Spinal cord (tissue), 10 donors: ENCODE data around the gene CA6. TPM values are rescaled to one million over a fixed set of nuclear protein-coding genes. Genes with fewer than 3 reads are reported as not detected.
"Not testable (repeated sequence)": the region's sequence is repeated elsewhere in the genome, so short reads cannot be mapped to it uniquely, and the experiment has no call there.

Experiments
- DNase-seq, 6 donors: peaks; one replicate each; pipeline versions ENCODE4 v3.0.0 to v3.0.0-alpha.2; 2013 to 2015; ENCODE audit warnings: low spot score in 6 of 6, low read depth in 4 of 6
- H3K27ac ChIP-seq: one replicate; pipeline ENCODE4 v1.5.1; 2013; ENCODE audit warnings: low read depth, low read length, control low read depth
- H3K27me3 ChIP-seq: one replicate; pipeline ENCODE4 v1.6.1; 2013; ENCODE audit warnings: low read length; ENCODE audit not compliant: control insufficient read depth, insufficient read depth
- H3K36me3 ChIP-seq: one replicate; pipeline ENCODE4 v1.6.1; 2013; ENCODE audit warnings: low read length; ENCODE audit not compliant: control insufficient read depth, insufficient read depth
- H3K4me1 ChIP-seq: one replicate; pipeline ENCODE4 v1.6.1; 2013; ENCODE audit warnings: low read length; ENCODE audit not compliant: control insufficient read depth, insufficient read depth
- H3K4me3 ChIP-seq: one replicate; pipeline ENCODE4 v1.5.1; 2013; ENCODE audit warnings: low read depth, low read length, control low read depth
- H3K9me3 ChIP-seq: one replicate; pipeline ENCODE4 v1.6.1; 2013; ENCODE audit warnings: low read length; ENCODE audit not compliant: control insufficient read depth, insufficient read depth
- WGBS: methylation state at CpG from one replicate; pipeline ENCODE4 v1.1.5; 2013; ENCODE audit warnings: missing lambda C conversion rate; ENCODE audit not compliant: insufficient coverage; 5-methylcytosine and 5-hydroxymethylcytosine counted together
- polyA plus RNA-seq, 2 donors: library from polyadenylated mRNA; unstranded; fragments of 120-200 nt; gene quantifications; one replicate each; pipeline ENCODE4 v1.2.1, GENCODE V29; 2013; ENCODE audit not compliant: insufficient read length in 2 of 2
- total RNA-seq, 2 donors: library from RNA; depleted of rRNA in 1 of 2; stranded (reverse); fragments of 120-200 nt in 1 of 2; fragments of >200 nt in 1 of 2; gene quantifications; one replicate each; pipeline versions ENCODE4 v1.2.3 to v1.2.4, GENCODE V29; 2013 to 2014
- donor health status: healthy.

Gene CA6
- total and polyA plus RNA-seq, 4 donors = 0.30 TPM; not detected in 3

GRCh38 chr1:8925406-8925805 lies 20.3 kb upstream of the CA6 start:
- Histone ChIP-seq H3K4me1 (no peaks in the 10 kb centered on the region), H3K4me3 (no peak overlapping the region), H3K27ac (no peak overlapping the region), H3K36me3 (no peaks in the 10 kb centered on the region), H3K9me3 (no peaks in the 10 kb centered on the region), H3K27me3 (no peaks in the 10 kb centered on the region)
- 75% methylated on average over 2 of the region's 2 CpGs for WGBS
- peak in 1 of 6 donors; percentile 43 for DNase-seq

GRCh38 chr1:8925960-8926359 lies 19.7 kb upstream of the CA6 start:
- Histone ChIP-seq H3K9me3 (no peaks in the 10 kb centered on the region), H3K4me3 (no peak overlapping the region), H3K27ac (no peak overlapping the region), H3K4me1 (no peaks in the 10 kb centered on the region), H3K27me3 (no peaks in the 10 kb centered on the region), H3K36me3 (no peaks in the 10 kb centered on the region)
- WGBS = 95% methylated on average over 9 of the region's 9 CpGs
- no peak for DNase-seq

DNA sequence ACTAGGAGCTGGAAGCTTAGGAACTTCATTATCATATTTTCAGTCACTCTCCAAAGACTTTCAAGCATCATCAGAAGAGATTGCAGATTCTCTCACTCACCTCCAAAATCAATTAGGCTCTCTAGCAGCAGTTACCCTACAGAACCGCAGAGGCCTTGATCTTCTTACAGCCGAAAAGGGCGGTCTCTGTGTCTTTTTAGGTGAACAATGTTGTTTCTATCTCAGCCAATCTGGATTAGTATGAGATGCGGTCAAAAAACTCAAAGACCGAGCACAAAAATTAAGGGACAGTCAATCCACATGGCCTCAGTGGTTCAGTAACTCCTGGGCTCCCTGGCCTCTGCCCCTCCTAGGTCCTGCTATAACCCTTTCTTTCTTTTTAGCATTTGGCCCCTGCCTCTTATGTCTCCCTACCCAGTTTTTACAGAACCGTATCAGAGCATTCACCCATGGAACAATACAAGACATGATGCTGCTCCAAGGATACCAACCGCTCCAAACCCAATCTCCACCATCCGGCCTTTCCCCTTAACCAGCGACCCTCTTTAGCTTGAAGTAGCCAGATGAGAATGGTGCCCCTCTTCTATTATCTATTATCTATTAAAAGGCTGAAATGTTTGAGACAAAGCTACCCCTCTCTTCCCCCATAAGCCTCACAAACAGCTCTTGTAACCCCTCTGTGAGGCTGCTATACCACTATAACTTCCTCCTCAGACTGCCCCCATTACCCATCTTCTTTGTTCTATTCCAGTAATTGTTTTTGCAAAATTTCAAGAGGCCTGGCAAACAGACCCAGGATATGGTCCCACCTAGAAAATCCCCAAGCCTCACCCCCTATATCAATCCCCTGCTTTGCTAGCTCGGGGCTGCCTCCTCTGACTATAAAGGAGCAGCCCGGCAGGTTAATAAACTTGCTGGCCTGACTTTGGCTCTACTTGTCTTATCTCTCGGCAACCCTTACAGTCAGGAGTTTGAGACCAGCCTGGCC lies 18.7 kb upstream of the CA6 start:
- Histone ChIP-seq H3K4me3 (no peak overlapping the region), H3K4me1 (no peaks in the 10 kb centered on the region), H3K27me3 (no peaks in the 10 kb centered on the region), H3K36me3 (no peaks in the 10 kb centered on the region), H3K9me3 (no peaks in the 10 kb centered on the region), H3K27ac (no peak overlapping the region)
- 44% methylated on average over 2 of the region's 12 CpGs for WGBS
- DNase-seq = no peak

DNA sequence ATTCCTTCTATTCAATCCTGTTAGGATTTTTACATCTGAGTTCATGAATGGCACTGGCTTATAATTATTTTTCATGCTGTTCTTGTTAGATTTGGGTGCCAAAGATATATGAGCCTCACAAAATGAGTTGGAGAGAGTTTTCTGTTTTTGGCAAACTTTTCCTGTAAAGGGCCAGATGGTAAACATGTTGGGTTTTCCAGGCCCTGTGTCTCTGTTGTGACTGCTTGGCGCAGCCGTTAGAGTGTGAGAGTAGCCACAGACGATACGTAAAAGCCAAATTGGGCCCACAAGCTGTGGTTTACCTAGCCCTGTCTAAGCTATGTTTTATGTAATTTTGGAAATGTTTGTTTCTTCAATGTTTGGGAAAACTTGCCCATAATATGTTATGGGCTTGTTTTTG lies 15.6 kb upstream of the CA6 start:
- peak in 2 of 6 donors; percentile 41 to 94 for DNase-seq
- no peaks in the 10 kb centered on the region for H3K36me3 ChIP-seq
- H3K9me3 ChIP-seq = no peaks in the 10 kb centered on the region
- 73% methylated on average over 4 of the region's 4 CpGs for WGBS
- H3K4me3 ChIP-seq = no peak overlapping the region
- H3K27me3 ChIP-seq = no peaks in the 10 kb centered on the region
- no peak overlapping the region for H3K27ac ChIP-seq
- H3K4me1 ChIP-seq = no peaks in the 10 kb centered on the region

DNA sequence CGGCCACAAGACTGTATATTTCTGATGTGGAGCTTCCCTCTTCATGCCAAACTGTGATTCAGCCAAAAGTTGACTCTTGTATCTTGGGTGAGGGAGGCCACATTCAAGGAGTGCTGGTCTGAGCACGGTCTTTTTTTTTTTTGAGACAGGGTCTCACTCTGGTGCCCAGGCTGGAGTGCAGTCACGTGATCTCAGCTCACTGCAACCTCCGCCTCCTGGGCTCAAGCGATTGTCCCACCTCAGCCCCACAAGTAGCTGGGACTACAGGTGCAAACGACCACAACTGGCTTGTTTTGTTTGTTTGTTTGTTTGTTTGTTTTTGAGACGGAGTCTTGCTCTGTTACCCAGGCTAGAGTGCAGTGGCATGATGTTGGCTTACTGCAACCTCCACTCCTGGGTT lies 8.6 kb upstream of the CA6 start:
- not testable (repeated sequence) for H3K4me3 ChIP-seq, H3K4me1 ChIP-seq, DNase-seq, H3K27ac ChIP-seq, H3K36me3 ChIP-seq, H3K9me3 ChIP-seq, H3K27me3 ChIP-seq
- WGBS = 95% methylated on average over 6 of the region's 7 CpGs

DNA sequence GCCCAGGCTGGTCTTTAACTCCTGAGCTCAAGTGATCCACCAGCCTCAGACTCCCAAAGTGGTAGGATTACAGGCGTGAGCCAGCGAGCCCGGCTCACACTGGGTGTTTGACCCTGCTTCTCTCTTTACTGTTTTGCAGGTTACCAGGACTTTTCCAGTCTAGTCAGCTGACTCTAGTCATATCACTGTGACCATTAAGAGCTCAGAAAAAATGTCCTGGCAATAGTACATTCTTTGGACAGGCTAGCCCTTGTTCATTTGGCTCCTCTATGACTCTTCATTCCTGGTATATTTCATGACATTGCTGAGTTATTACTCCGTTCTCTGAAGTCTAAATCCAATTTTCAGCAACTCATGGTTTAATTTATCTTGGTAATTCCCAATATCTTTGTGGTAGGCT lies 8.0 kb upstream of the CA6 start:
- DNase-seq = no peak
- WGBS = 94% methylated on average over 3 of the region's 4 CpGs
- Histone ChIP-seq H3K9me3 (peaks cover 3% of the 10 kb centered on the region), H3K27me3 (no peaks in the 10 kb centered on the region), H3K36me3 (no peaks in the 10 kb centered on the region), H3K27ac (no peak overlapping the region), H3K4me1 (peaks cover 9% of the 10 kb centered on the region), H3K4me3 (no peak overlapping the region)

GRCh38 chr1:8938232-8938999 lies 7.3 kb upstream of the CA6 start:
- H3K36me3 ChIP-seq = no peaks in the 10 kb centered on the region
- peaks cover 16% of the 10 kb centered on the region for H3K4me1 ChIP-seq
- WGBS = 50% methylated on average over 2 of the region's 7 CpGs
- no peak overlapping the region for H3K4me3 ChIP-seq
- no peak overlapping the region for H3K27ac ChIP-seq
- peak in 2 of 6 donors; percentile 20 to 26 for DNase-seq
- no peaks in the 10 kb centered on the region for H3K27me3 ChIP-seq
- H3K9me3 ChIP-seq = peaks cover 3% of the 10 kb centered on the region

DNA sequence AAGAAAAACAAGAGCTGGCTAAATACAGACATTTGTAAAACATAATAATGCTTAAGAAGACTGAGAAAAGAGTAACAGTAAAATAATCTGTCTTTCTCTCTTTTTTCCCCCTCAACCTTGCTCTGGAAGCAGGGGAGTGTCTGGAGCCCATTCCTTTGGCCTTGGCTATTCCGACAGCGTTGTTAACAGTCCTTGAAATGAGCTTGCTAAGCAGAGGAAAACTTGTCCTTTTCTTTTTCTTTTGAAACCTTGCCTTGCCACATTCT lies 6.7 kb upstream of the CA6 start:
- WGBS = 46% methylated on average over 2 of the region's 2 CpGs
- Histone ChIP-seq H3K27me3 (no peaks in the 10 kb centered on the region), H3K36me3 (no peaks in the 10 kb centered on the region), H3K9me3 (peaks cover 3% of the 10 kb centered on the region), H3K4me1 (peaks cover 21% of the 10 kb centered on the region), H3K27ac (peak overlapping the region; percentile 48), H3K4me3 (no peak overlapping the region)
- no peak for DNase-seq

DNA sequence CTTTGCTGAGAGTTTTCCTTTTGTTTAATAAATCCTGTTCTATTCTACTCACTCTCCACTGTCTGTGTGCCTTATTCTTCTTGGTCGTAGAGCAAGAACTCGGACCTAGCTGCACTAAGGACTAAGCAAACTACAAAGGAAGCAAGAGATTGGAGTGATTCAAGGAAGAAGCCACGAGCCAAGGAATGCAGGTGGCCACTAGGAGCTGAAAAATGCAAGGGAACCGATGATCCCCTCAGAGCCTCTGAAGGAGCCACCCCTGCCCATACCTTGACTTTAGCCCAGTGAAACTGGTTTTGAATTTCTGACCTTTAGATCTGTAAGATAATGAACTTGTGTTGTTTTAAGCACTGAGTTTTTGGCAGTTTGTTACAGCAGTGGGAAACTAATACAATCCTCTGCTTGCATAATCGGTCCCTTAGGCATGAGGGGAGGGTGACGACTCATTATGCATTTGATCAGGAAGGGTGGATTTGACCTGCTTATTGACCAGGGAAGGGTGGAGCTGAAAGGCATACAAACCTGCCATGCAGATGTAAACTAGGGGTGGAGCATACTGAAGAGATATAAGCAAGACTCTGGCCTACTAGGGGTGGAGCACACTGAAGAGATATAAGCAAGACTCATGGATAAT lies 6.2 kb upstream of the CA6 start:
- WGBS = 64% methylated on average over 5 of the region's 6 CpGs
- Histone ChIP-seq H3K9me3 (peaks cover 3% of the 10 kb centered on the region), H3K27ac (peak overlapping the region; percentile 48), H3K36me3 (no peaks in the 10 kb centered on the region), H3K4me3 (no peak overlapping the region), H3K27me3 (no peaks in the 10 kb centered on the region), H3K4me1 (peaks cover 26% of the 10 kb centered on the region)
- no peak for DNase-seq
